Jurkat, Clone E6-1 (cell line): ENCODE results near the gene FZD8.
A peak's percentile ranks its signal among the peaks of the same experiment; 100 is the strongest.

Experiments used
- DNase-seq: peaks from one replicate; pipeline ENCODE4 v3.0.0-alpha.2; 2011; ENCODE audit warnings: low read depth, low spot score
- H3K4me3 ChIP-seq: 2 replicates; pipeline ENCODE4 v1.5.1; 2011; ENCODE audit warnings: mild to moderate bottlenecking, low read length, control low read depth, moderate library complexity

FZD8 gene

DNA sequence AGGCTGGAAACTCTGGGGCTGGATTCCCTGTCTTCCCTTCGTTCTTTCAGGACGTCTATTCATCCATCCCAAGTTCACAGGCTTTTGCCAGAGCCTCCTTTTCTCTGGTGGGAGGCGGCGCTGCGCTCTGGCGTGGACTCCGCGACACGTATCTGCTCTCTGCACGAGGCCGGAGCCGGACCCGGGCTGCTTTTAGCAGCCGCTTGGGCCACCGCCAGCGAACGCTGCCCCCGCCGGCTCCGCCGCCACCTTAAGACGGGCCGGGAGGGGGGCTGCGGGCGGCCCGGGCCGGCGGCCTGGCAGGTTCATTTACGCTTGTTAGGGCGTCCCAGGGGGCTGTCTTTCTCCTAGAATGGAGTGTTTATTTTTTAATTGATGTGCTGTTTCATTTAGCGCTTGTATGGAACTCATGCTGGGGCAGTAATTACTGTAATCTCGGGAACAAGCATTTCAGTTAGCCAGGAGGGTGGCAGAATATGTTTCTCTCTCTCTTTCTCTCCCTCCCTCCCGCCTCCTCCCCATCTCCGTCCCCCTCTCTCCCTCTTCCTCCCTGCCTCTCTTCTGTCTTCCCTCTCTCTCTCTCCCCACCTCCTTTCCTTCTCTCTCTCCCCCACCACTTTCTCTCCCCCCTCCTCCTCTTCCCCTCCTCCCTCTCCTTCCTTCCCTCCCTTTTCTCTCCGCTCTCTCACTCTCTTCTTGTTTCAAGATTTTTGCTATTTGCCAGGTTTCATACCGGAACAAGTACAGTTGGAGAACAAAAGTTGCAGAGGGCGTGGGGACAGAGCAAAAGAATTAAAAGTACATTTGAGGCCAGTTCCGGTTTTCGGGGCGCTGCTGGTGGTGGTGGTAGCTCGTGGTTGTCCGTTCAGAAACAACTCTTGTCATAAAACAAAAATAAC, 1.3 kb upstream of the FZD8 start:
- no peak for DNase-seq
- no peak overlapping the region for H3K4me3 ChIP-seq

- peak overlapping the region; percentile 54 for H3K4me3 ChIP-seq
- no peak for DNase-seq
Measured at GRCh38 chr10:35642793-35643114, 658 bp upstream of the FZD8 start.

DNA sequence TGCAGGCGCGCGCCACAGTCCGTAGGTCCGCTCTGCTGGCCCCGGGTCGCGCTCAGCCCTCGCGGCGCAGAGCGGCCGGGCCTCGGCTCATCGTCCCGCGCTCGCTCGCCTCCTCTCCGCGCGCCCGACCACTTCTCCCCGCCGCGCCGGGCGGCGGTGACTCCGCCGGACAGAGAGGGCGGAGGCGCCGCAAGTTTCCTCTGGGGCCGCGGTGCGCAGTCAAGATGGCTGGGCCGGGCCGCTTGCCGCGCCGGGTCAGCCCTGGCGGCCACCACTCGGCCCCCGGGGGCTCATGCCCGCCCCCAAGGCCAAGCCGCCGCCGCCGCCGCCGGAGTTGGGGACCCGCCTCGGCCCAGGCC, 441 bp downstream of the FZD8 start:
- DNase-seq: no peak
- peak overlapping the region; percentile 54 for H3K4me3 ChIP-seq

DNA sequence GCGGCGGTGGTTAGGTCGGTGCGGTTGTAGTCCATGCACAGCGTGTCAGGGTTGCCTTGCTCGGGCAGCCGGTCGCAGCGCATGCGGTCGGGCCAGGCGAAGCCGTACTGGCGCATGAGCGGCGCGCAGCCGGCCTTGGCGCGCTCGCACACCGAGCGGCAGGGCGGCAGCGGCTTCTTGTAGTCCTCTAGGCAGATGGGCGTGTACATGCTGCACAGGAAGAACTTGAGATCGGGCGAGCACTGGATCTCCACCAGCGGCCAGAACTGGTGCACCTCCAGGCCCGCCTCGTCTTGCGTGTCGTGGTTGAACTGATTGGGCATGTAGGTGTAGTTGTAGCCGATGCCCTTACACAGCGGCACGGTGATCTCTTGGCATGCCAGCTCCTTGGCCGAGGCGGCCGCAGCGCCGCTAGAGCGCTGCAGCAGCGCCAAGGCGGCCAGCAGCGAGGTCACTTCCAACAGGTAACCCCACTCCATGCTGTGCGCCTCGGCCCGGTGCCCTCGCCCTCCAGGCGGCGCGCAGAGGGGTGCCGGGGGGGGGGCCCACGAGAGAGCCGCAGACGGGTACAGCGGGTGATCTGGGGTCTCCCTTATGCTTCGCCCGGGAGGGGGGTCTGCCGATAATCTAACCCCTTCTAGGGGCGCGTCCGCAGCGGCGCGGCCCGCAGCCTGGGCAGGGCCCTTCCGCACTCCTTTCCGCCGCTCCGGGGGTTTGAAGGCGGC, 983 bp downstream of the FZD8 start:
- peak; percentile 57 for DNase-seq
- H3K4me3 ChIP-seq: peak overlapping the region; percentile 25

DNA sequence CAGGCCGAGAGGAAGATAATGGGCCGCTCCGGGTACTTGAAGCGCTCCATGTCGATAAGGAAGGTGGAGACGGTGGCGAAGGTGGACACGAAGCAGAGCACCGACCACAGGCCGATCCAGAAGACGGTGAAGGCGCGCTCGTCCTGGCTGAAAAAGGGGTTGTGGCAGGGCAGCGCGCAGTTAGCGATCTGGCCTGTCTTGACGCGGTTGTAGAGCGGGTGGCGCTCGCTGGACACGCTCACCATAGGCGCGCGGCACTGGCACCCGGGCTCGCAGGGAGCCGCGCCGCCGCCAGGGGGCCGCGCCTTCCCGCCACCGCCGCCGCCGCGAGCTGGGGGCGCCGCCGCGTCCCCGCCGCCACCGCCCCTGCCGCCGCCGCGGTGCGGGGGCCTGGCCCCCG, 1.6 kb downstream of the FZD8 start:
- no peak overlapping the region for H3K4me3 ChIP-seq

GRCh38 chr10:35639728-35640401, 2.2 kb downstream of the FZD8 start:
- H3K4me3 ChIP-seq: no peak overlapping the region
- no peak for DNase-seq

More for the DNA sequence above, 1.6 kb downstream of the FZD8 start:
- no peak for DNase-seq

DNA sequence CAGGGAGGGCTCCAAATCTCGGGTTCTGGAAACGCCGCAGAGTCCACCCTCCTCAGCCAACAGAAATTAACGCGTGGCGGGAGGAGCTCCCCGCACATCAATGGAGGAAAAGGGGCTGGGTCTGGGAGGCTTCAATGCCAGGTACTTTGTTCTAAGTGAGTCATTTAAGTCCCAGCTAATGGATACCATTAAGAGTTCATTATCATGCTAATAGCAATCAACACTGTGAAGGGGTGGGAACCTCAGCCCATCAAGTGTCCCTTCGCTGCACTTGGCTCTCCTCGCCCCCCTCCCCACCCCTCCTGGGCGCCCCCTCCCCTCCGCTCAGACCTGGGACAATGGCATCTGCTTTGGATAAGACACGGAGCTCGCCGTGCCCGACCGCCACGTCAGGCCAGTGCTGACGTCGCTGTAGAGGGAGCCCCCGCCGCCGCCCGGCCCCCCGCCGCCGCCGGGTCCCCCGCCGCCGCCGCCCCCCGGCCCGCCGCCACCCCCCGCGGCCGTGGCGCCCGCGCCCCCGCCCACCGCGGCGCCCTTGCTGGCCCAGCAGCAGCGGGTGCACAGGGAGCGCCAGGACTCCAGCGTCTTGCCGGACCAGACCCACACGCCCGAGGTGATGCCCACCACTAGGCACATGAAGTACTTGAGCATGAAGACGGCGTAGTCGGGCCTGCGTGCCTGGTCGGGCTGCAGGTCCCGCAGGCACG, 2.9 kb downstream of the FZD8 start:
- H3K4me3 ChIP-seq: no peak overlapping the region
- no peak for DNase-seq

GRCh38 chr10:35638101-35638500, 4.0 kb downstream of the FZD8 start:
- H3K4me3 ChIP-seq: no peak overlapping the region
- no peak for DNase-seq

DNA sequence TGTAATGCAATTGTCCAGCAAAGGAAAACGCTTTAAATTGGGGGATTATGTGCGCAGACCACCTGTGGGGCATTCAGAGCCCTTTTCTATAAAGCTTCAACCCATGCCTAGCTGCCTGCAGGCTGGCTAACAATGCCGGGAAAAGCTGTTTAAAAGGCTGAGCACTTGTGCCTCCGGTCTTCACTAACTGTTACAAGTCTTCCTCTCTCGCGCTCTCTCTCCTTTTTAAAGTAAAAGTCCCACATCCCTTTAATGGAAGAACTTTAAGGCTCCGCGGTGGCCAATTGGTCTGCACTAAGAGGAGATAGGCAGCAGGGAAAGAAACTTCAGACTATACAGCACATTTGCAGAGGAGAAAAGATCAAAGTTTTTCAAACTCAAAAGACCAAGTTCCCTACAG, 4.6 kb downstream of the FZD8 start:
- DNase-seq: no peak
- no peak overlapping the region for H3K4me3 ChIP-seq

GRCh38 chr10:35636956-35637355, 5.1 kb downstream of the FZD8 start:
- DNase-seq: no peak
- no peak overlapping the region for H3K4me3 ChIP-seq

GRCh38 chr10:35635576-35635975, 6.5 kb downstream of the FZD8 start:
- no peak overlapping the region for H3K4me3 ChIP-seq
- peak; percentile 68 for DNase-seq

GRCh38 chr10:35633006-35633980, 8.8 kb downstream of the FZD8 start:
- no peak for DNase-seq
- H3K4me3 ChIP-seq: no peak overlapping the region

GRCh38 chr10:35632027-35632426, 10.1 kb downstream of the FZD8 start:
- H3K4me3 ChIP-seq: no peak overlapping the region
- DNase-seq: no peak

DNA sequence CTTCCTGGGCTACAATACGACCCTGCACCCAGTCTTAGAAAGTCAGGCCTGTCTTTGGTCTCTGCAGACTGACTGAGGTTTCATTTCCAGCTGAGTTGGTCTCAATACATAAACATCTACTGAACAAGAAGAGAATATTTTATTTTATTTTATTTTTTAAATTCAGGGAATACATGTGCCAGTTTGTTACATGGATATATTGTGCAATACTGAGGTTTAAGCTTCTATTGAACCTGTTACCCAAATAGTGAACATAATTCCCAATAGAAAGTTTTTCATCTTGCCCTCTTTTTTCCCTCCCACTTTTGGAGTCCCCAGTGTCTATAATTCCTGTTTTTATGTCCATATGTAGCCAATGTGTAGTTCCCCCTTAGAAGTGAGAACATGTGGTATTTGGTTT, 10.7 kb downstream of the FZD8 start:
- DNase-seq: no peak

DNA sequence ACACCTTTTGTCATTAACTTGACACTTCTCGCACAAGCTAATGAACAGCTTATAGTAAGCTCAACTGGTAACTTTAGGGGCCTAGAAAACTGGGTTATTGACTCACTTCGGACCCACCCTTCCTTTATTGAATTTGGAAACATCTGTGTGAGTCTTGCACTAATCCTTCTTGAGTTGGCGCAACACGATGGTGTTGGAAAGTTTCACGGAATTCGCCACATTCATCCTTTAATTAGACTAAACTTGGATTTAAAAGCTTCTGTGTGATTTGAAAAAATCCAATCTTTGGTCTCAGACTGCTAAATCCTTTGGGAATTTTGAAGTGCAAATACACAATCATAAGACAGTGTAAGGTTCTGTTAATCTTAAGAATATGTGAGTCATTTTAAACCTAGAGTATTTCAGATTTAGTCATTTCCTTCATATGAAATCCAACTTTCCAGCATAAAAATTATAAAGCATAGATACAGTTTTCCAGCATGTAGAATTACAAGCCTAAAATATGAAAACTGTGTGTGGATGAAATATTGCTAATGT, 15.1 kb downstream of the FZD8 start:
- no peak for DNase-seq
- no peak overlapping the region for H3K4me3 ChIP-seq

More for the DNA sequence above, 10.7 kb downstream of the FZD8 start:
- H3K4me3 ChIP-seq: no peak overlapping the region

DNA sequence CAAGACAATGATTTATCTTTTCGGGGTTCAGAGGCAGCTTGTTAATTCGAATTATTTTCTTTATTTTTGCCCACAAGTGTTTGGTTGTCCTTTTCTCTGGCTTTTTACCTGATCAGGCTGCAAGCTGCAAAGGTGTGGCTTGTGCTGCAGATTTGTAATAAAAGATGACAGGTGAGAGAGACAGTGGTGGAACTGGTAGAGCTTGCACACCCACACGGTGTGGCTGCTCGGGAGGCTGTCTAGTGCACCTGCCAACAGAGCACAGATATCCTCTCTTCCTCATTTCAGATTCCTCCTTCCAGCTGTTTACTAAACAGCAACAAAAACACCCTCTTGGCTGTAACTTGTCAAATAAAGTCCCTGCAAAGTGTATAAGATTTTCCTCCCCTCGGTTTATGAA, 27.8 kb downstream of the FZD8 start:
- H3K4me3 ChIP-seq: no peak overlapping the region
- no peak for DNase-seq

DNA sequence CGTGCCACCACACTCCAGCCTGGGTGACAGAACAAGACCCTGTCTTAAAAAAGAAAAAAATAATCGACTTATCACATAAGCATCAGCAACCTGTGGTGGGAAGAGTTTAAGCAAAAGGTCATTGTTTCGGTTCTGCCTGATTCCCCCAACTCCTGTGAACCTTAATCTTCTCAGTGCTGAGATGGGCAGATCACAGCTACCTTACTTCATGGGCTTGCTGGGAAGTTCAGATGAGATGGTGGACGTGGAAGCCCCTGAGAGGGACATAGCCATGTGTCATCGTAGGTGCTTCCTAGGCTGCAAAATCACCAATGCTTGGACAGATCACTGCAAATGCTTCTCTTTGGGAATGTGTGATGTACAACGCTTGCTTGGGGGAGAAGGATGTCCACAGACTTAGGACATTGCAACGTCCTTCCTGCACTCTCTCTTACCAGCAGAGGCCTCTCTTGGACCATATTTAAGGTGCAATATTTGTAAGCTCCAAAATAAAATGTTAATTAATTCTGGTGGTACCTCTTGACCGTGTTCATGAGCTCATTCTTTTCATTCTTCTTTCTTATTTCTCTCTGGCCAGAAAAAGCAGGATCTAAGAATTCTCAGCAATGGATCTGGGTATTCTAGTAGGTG, 28.4 kb downstream of the FZD8 start:
- DNase-seq: no peak
- no peak overlapping the region for H3K4me3 ChIP-seq

- no peak for DNase-seq
- no peak overlapping the region for H3K4me3 ChIP-seq
Measured at GRCh38 chr10:35613107-35613440, 29.0 kb downstream of the FZD8 start.
